Measurements from ENCODE around the gene PDIA6.
A peak's percentile ranks its signal among the peaks of the same experiment; 100 is the strongest.

PDIA6 gene

GRCh38 chr2:10828346-10828745, 15.8 kb upstream of the PDIA6 start:
- peak overlapping the region in 1 of 2 experiments; percentile 51 for H3K14ac ChIP-seq (ENCODE audit: low read length in 2 of 2)
- peaks cover 55 to 84% of the 10 kb centered on the region in 2 experiments for H3K27me3 ChIP-seq (ENCODE audit: control insufficient read depth in 1 of 2, insufficient read depth in 1 of 2, low read length in 2 of 2)
- H4K91ac ChIP-seq (ENCODE audit: low read length) = no peak overlapping the region
- H3K9me3 ChIP-seq (ENCODE audit: control insufficient read depth, low read length) = peaks cover 5% of the 10 kb centered on the region
- H3K18ac ChIP-seq (ENCODE audit: low read depth in 1 of 2, low read length in 2 of 2) = no peak overlapping the region
- 83% methylated on average over 11 of the region's 11 CpGs for WGBS
- no peak for DNase-seq
- H3K4me1 ChIP-seq (ENCODE audit: control insufficient read depth, insufficient read depth, low read depth, low read length) = peaks cover 10% of the 10 kb centered on the region
- no peak overlapping the region for H2BK120ac ChIP-seq (ENCODE audit: low read depth, low read length)
- H3K9ac ChIP-seq (ENCODE audit: low read length) = no peak overlapping the region
- H2BK12ac ChIP-seq (ENCODE audit: low read length in 2 of 2) = no peak overlapping the region
- no peak overlapping the region for H2BK5ac ChIP-seq (ENCODE audit: low read depth, low read length, poor library complexity, severe bottlenecking)
- H4K8ac ChIP-seq (ENCODE audit: low read length) = no peak overlapping the region
- no peak overlapping the region for H3K27ac ChIP-seq (ENCODE audit: low read length, poor library complexity, severe bottlenecking)
- no peak overlapping the region for H2AK5ac ChIP-seq (ENCODE audit: low read length, severe bottlenecking)
- no peaks in the 10 kb centered on the region for H3K36me3 ChIP-seq (ENCODE audit: control insufficient read depth in 1 of 2, insufficient read depth in 2 of 2, low read depth in 1 of 2, low read length in 2 of 2)
- no peak overlapping the region for H3K4me3 ChIP-seq (ENCODE audit: insufficient read depth in 1 of 2, low read depth in 1 of 2, low read length in 2 of 2)
- no peaks in the 10 kb centered on the region for H3K79me1 ChIP-seq (replicated peaks; ENCODE audit: low read length, poor library complexity, severe bottlenecking)
- no peak overlapping the region for H3K4me2 ChIP-seq (ENCODE audit: low read length, poor library complexity, severe bottlenecking)
- no peak overlapping the region for H3K23ac ChIP-seq (ENCODE audit: low read length in 2 of 2)
- H3K4ac ChIP-seq (ENCODE audit: low read depth in 1 of 2, low read length in 2 of 2) = no peak overlapping the region
- no peak overlapping the region for H2AFZ ChIP-seq (ENCODE audit: low read depth, low read length)
- H2BK15ac ChIP-seq (ENCODE audit: low read depth, poor library complexity, severe bottlenecking) = no peak overlapping the region

GRCh38 chr2:10826625-10827024, 14.0 kb upstream of the PDIA6 start:
- no peaks in the 10 kb centered on the region for H3K36me3 ChIP-seq (ENCODE audit: control insufficient read depth in 1 of 2, insufficient read depth in 2 of 2, low read depth in 1 of 2, low read length in 2 of 2)
- no peak overlapping the region for H2BK12ac ChIP-seq (ENCODE audit: low read length in 2 of 2)
- H3K4ac ChIP-seq (ENCODE audit: low read depth in 1 of 2, low read length in 2 of 2) = no peak overlapping the region
- no peak overlapping the region for H3K4me2 ChIP-seq (ENCODE audit: low read length, poor library complexity, severe bottlenecking)
- WGBS = 75% methylated on average over 3 of the region's 8 CpGs
- peaks cover 5% of the 10 kb centered on the region for H3K9me3 ChIP-seq (ENCODE audit: control insufficient read depth, low read length)
- no peak overlapping the region for H3K23ac ChIP-seq (ENCODE audit: low read length in 2 of 2)
- H2BK15ac ChIP-seq (ENCODE audit: low read depth, poor library complexity, severe bottlenecking) = no peak overlapping the region
- no peak overlapping the region for H3K4me3 ChIP-seq (ENCODE audit: insufficient read depth in 1 of 2, low read depth in 1 of 2, low read length in 2 of 2)
- no peaks in the 10 kb centered on the region for H3K79me1 ChIP-seq (replicated peaks; ENCODE audit: low read length, poor library complexity, severe bottlenecking)
- no peak overlapping the region for H3K27ac ChIP-seq (ENCODE audit: low read length, poor library complexity, severe bottlenecking)
- no peak overlapping the region for H3K9ac ChIP-seq (ENCODE audit: low read length)
- no peak overlapping the region for H4K8ac ChIP-seq (ENCODE audit: low read length)
- peaks cover 4% of the 10 kb centered on the region for H3K4me1 ChIP-seq (ENCODE audit: control insufficient read depth, insufficient read depth, low read depth, low read length)
- no peak overlapping the region for H3K18ac ChIP-seq (ENCODE audit: low read depth in 1 of 2, low read length in 2 of 2)
- no peak overlapping the region for H2BK5ac ChIP-seq (ENCODE audit: low read depth, low read length, poor library complexity, severe bottlenecking)
- no peak for DNase-seq
- peaks cover 58 to 78% of the 10 kb centered on the region in 2 experiments for H3K27me3 ChIP-seq (ENCODE audit: control insufficient read depth in 1 of 2, insufficient read depth in 1 of 2, low read length in 2 of 2)
- H2AFZ ChIP-seq (ENCODE audit: low read depth, low read length) = no peak overlapping the region
- no peak overlapping the region for H2BK120ac ChIP-seq (ENCODE audit: low read depth, low read length)
- no peak overlapping the region for H4K91ac ChIP-seq (ENCODE audit: low read length)
- no peak overlapping the region for H2AK5ac ChIP-seq (ENCODE audit: low read length, severe bottlenecking)
- H3K14ac ChIP-seq (ENCODE audit: low read length in 2 of 2) = no peak overlapping the region

- Histone ChIP-seq H3K27ac (ENCODE audit: low read length, poor library complexity, severe bottlenecking) (no peak overlapping the region), H3K27me3 (ENCODE audit: control insufficient read depth in 1 of 2, insufficient read depth in 1 of 2, low read length in 2 of 2) (peaks cover 55 to 76% of the 10 kb centered on the region in 2 experiments), H3K9me3 (ENCODE audit: control insufficient read depth, low read length) (peaks cover 5% of the 10 kb centered on the region), H3K18ac (ENCODE audit: low read depth in 1 of 2, low read length in 2 of 2) (no peak overlapping the region), H2BK5ac (ENCODE audit: low read depth, low read length, poor library complexity, severe bottlenecking) (no peak overlapping the region), H4K8ac (ENCODE audit: low read length) (no peak overlapping the region), H2BK15ac (ENCODE audit: low read depth, poor library complexity, severe bottlenecking) (no peak overlapping the region), H3K79me1 (replicated peaks; ENCODE audit: low read length, poor library complexity, severe bottlenecking) (no peaks in the 10 kb centered on the region), H3K4me2 (ENCODE audit: low read length, poor library complexity, severe bottlenecking) (no peak overlapping the region), H3K4me3 (ENCODE audit: insufficient read depth in 1 of 2, low read depth in 1 of 2, low read length in 2 of 2) (no peak overlapping the region), H3K4ac (ENCODE audit: low read depth in 1 of 2, low read length in 2 of 2) (no peak overlapping the region), H3K36me3 (ENCODE audit: control insufficient read depth in 1 of 2, insufficient read depth in 2 of 2, low read depth in 1 of 2, low read length in 2 of 2) (no peaks in the 10 kb centered on the region), H2BK120ac (ENCODE audit: low read depth, low read length) (no peak overlapping the region), H3K23ac (ENCODE audit: low read length in 2 of 2) (no peak overlapping the region), H2AK5ac (ENCODE audit: low read length, severe bottlenecking) (no peak overlapping the region), H2AFZ (ENCODE audit: low read depth, low read length) (no peak overlapping the region), H4K91ac (ENCODE audit: low read length) (no peak overlapping the region), H2BK12ac (ENCODE audit: low read length in 2 of 2) (no peak overlapping the region), H3K14ac (ENCODE audit: low read length in 2 of 2) (no peak overlapping the region), H3K4me1 (ENCODE audit: control insufficient read depth, insufficient read depth, low read depth, low read length) (no peaks in the 10 kb centered on the region), H3K9ac (ENCODE audit: low read length) (no peak overlapping the region)
- no peak for DNase-seq
- 73% methylated on average over 6 of the region's 8 CpGs for WGBS
Measured at GRCh38 chr2:10826026-10826425, 13.4 kb upstream of the PDIA6 start.

- no peak overlapping the region for H2AFZ ChIP-seq (ENCODE audit: low read depth, low read length)
- WGBS = 81% methylated on average over 4 of the region's 4 CpGs
- H3K4ac ChIP-seq (ENCODE audit: low read depth in 1 of 2, low read length in 2 of 2) = no peak overlapping the region
- no peak overlapping the region for H3K9ac ChIP-seq (ENCODE audit: low read length)
- no peaks in the 10 kb centered on the region for H3K4me1 ChIP-seq (ENCODE audit: control insufficient read depth, insufficient read depth, low read depth, low read length)
- no peak overlapping the region for H3K14ac ChIP-seq (ENCODE audit: low read length in 2 of 2)
- H3K9me3 ChIP-seq (ENCODE audit: control insufficient read depth, low read length) = peaks cover 5% of the 10 kb centered on the region
- no peak overlapping the region for H3K4me3 ChIP-seq (ENCODE audit: insufficient read depth in 1 of 2, low read depth in 1 of 2, low read length in 2 of 2)
- no peak overlapping the region for H3K18ac ChIP-seq (ENCODE audit: low read depth in 1 of 2, low read length in 2 of 2)
- no peak overlapping the region for H3K23ac ChIP-seq (ENCODE audit: low read length in 2 of 2)
- no peaks in the 10 kb centered on the region for H3K79me1 ChIP-seq (replicated peaks; ENCODE audit: low read length, poor library complexity, severe bottlenecking)
- H4K8ac ChIP-seq (ENCODE audit: low read length) = no peak overlapping the region
- H2AK5ac ChIP-seq (ENCODE audit: low read length, severe bottlenecking) = no peak overlapping the region
- H3K4me2 ChIP-seq (ENCODE audit: low read length, poor library complexity, severe bottlenecking) = no peak overlapping the region
- no peak overlapping the region for H2BK12ac ChIP-seq (ENCODE audit: low read length in 2 of 2)
- no peak overlapping the region for H3K27ac ChIP-seq (ENCODE audit: low read length, poor library complexity, severe bottlenecking)
- no peak for DNase-seq
- no peak overlapping the region for H2BK5ac ChIP-seq (ENCODE audit: low read depth, low read length, poor library complexity, severe bottlenecking)
- H3K27me3 ChIP-seq (ENCODE audit: control insufficient read depth in 1 of 2, insufficient read depth in 1 of 2, low read length in 2 of 2) = peaks cover 54 to 76% of the 10 kb centered on the region in 2 experiments
- H2BK120ac ChIP-seq (ENCODE audit: low read depth, low read length) = no peak overlapping the region
- no peaks in the 10 kb centered on the region for H3K36me3 ChIP-seq (ENCODE audit: control insufficient read depth in 1 of 2, insufficient read depth in 2 of 2, low read depth in 1 of 2, low read length in 2 of 2)
- peak overlapping the region; percentile 15 for H4K91ac ChIP-seq (ENCODE audit: low read length)
- H2BK15ac ChIP-seq (ENCODE audit: low read depth, poor library complexity, severe bottlenecking) = no peak overlapping the region
Measured at GRCh38 chr2:10824191-10824590, 11.6 kb upstream of the PDIA6 start.
